Stomach (tissue), 4 donors: Measurements from ENCODE around the gene PPM1G.

ENCODE experiments used
- POLR2A ChIP-seq, 4 donors: fragments of 450-650 bp; IDR thresholded peaks; one replicate each; pipeline ENCODE4 v1.6.1; 2016; ENCODE audit warnings: antibody characterized with exemption in 4 of 4, control low read depth in 2 of 4, mild to moderate bottlenecking in 1 of 4, moderate library complexity in 1 of 4
- TF ChIP-seq, protein P1 (sequence below), 7 experiments: fragments of 450-650 bp in 4 of 7; fragments of 200-600 bp in 3 of 7; sonication (generic) in 3 of 7; IDR thresholded peaks; one replicate each; pipeline ENCODE4 v1.5.1; 2016 to 2019; ENCODE audit warnings: antibody characterized with exemption in 7 of 7, control low read depth in 2 of 7, mild to moderate bottlenecking in 1 of 7

GRCh38 chr2:27353762-27354596 lies 55.4 kb downstream of the PPM1G start:
- TF ChIP-seq, protein P1, sequence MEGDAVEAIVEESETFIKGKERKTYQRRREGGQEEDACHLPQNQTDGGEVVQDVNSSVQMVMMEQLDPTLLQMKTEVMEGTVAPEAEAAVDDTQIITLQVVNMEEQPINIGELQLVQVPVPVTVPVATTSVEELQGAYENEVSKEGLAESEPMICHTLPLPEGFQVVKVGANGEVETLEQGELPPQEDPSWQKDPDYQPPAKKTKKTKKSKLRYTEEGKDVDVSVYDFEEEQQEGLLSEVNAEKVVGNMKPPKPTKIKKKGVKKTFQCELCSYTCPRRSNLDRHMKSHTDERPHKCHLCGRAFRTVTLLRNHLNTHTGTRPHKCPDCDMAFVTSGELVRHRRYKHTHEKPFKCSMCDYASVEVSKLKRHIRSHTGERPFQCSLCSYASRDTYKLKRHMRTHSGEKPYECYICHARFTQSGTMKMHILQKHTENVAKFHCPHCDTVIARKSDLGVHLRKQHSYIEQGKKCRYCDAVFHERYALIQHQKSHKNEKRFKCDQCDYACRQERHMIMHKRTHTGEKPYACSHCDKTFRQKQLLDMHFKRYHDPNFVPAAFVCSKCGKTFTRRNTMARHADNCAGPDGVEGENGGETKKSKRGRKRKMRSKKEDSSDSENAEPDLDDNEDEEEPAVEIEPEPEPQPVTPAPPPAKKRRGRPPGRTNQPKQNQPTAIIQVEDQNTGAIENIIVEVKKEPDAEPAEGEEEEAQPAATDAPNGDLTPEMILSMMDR (IDR thresholded peaks at IDR 0.05), result no peak
- no peak for TF ChIP-seq POLR2A (IDR thresholded peaks at IDR 0.05)
